Keratinocyte (primary cell): ENCODE results near the gene BOD1. TPM values are rescaled to one million over a fixed set of nuclear protein-coding genes. Genes with fewer than 3 reads are reported as not detected.

Source experiments
- DNase-seq: peaks from one replicate; pipeline ENCODE4 v3.0.0-alpha.2; 2011; ENCODE audit warnings: low read depth, missing footprints, low spot score
- FAIRE-seq: peaks from 2 replicates; lab custom pipeline; 2011; peaks lifted over from hg19 to GRCh38; lab: Jason Lieb, UNC
- H2AFZ ChIP-seq: 2 replicates; pipeline ENCODE4 v1.6.0; 2012; ENCODE audit warnings: low read length, control low read depth, inconsistent platforms; ENCODE audit not compliant: control insufficient read depth
- H3K27ac ChIP-seq: 2 replicates; pipeline ENCODE4 v1.5.1; 2011; ENCODE audit warnings: low read length; ENCODE audit not compliant: control insufficient read depth, insufficient read depth
- H3K27me3 ChIP-seq: 3 replicates; pipeline ENCODE4 v1.6.0; 2011; ENCODE audit warnings: low read length; ENCODE audit not compliant: control insufficient read depth, insufficient read depth; ENCODE audit errors: extremely low read depth
- H3K36me3 ChIP-seq, 2 experiments: 2 replicates in 1 of 2; 3 replicates in 1 of 2; pipeline ENCODE4 v1.5.1; 2011; ENCODE audit warnings: low read length in 2 of 2, mild to moderate bottlenecking in 1 of 2; ENCODE audit not compliant: control insufficient read depth in 2 of 2, insufficient read depth in 2 of 2; ENCODE audit errors: extremely low read depth in 1 of 2
- H3K4me1 ChIP-seq: 3 replicates; pipeline ENCODE4 v1.5.1; 2011; ENCODE audit warnings: low read length; ENCODE audit not compliant: control insufficient read depth, insufficient read depth; ENCODE audit errors: extremely low read depth
- H3K4me2 ChIP-seq: 3 replicates; pipeline ENCODE4 v1.6.0; 2011; ENCODE audit warnings: low read depth, low read length; ENCODE audit not compliant: control insufficient read depth, insufficient read depth; ENCODE audit errors: extremely low read depth
- H3K4me3 ChIP-seq, 3 experiments: fragments of 200-600 bp in 1 of 3; sonication (generic) in 1 of 3; 2 replicates in 2 of 3; 3 replicates in 1 of 3; pipeline ENCODE4 v1.5.1; 2011 to 2016; ENCODE audit warnings: low read length in 3 of 3, mild to moderate bottlenecking in 3 of 3, control low read depth in 2 of 3, inconsistent platforms in 1 of 3, low read depth in 1 of 3, mixed read lengths in 1 of 3, mixed run types in 1 of 3, moderate library complexity in 1 of 3; ENCODE audit not compliant: control insufficient read depth in 2 of 3, insufficient read depth in 2 of 3; ENCODE audit errors: extremely low read depth in 1 of 3
- H3K79me2 ChIP-seq: 2 replicates; pipeline ENCODE4 v1.6.0; 2012; ENCODE audit warnings: low read length; ENCODE audit not compliant: control insufficient read depth, insufficient read depth
- H3K9ac ChIP-seq: 3 replicates; pipeline ENCODE4 v1.6.0; 2011; ENCODE audit warnings: low read length; ENCODE audit not compliant: control insufficient read depth, insufficient read depth; ENCODE audit errors: extremely low read depth
- H3K9me1 ChIP-seq: 3 replicates; pipeline ENCODE4 v1.6.0; 2011; ENCODE audit warnings: low read length; ENCODE audit not compliant: control insufficient read depth, insufficient read depth; ENCODE audit errors: extremely low read depth
- H3K9me3 ChIP-seq: 2 replicates; pipeline ENCODE4 v1.5.1; 2012; ENCODE audit warnings: low read depth, low read length; ENCODE audit not compliant: control insufficient read depth
- H4K20me1 ChIP-seq: 3 replicates; pipeline ENCODE4 v1.6.0; 2011; ENCODE audit warnings: low read length; ENCODE audit not compliant: control insufficient read depth, insufficient read depth; ENCODE audit errors: extremely low read depth
- CTCF ChIP-seq, 3 experiments: IDR thresholded peaks in 1 of 3; conservative IDR thresholded peaks in 1 of 3; optimal IDR thresholded peaks in 1 of 3; 2 replicates in 2 of 3; 3 replicates in 1 of 3; pipeline versions ENCODE3 to v1.5.1; 2011; ENCODE audit warnings: low read length in 3 of 3, mild to moderate bottlenecking in 3 of 3, moderate library complexity in 2 of 3, control low read depth in 1 of 3, inconsistent platforms in 1 of 3; ENCODE audit not compliant: insufficient read depth in 2 of 3; ENCODE audit errors: extremely low read depth in 1 of 3
- EZH2 ChIP-seq: IDR thresholded peaks from one replicate; pipeline ENCODE4 v1.6.1; 2012; ENCODE audit warnings: inconsistent platforms, mild to moderate bottlenecking, low read length, moderate library complexity
- dilution Hi-C: fragments of 300-500 bp; cut with MboI; formaldehyde crosslinking; loops from one replicate; pipeline ENCODE4 v1.7.0; 2020; ENCODE audit warnings: low sequenced_read_pairs; ENCODE audit not compliant: extremely low pct_ligation_motif_present
- polyA plus RNA-seq, 5 experiments: library from polyadenylated mRNA; depleted of rRNA in 3 of 5; stranded (reverse) in 3 of 5; stranded (forward) in 1 of 5; unstranded in 1 of 5; fragments of >200 nt; gene quantifications; 1 replicate in 1 of 5; 2 replicates in 3 of 5; 3 replicates in 1 of 5; pipeline versions ENCODE4 v1.2.1 to v1.2.3, GENCODE V29; 2011 to 2012; ENCODE audit warnings: missing spikeins in 2 of 5, low read depth in 1 of 5, low replicate concordance in 1 of 5

Gene BOD1
- polyA plus RNA-seq, 1 donor (not counting 4 experiments of a cell fraction or from before 2014, with no cell fraction given), result 46.8 TPM

DNA sequence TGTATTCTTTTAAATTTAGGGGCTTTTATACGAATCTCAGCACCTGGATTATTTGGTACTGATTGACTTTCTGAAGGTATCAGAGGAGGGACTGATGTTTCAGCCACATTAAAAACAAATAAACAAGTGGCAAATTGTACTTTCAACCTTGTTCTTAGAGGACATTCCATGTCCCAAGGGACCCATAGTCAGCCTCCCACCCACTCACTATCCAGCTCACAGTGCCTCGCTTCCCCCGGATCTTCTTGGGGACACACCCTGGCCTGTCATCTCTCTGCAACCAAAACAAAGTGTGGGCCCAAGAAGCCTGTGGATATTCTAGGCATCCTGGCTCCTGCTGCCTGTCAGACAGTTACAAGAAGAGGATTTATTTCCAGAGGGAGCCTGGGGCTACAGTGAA, 8.8 kb upstream of the BOD1 start:
- no peaks in the 10 kb centered on the region for H4K20me1 ChIP-seq
- no peak overlapping the region for H3K9ac ChIP-seq
- TF ChIP-seq EZH2 (no peak), CTCF (optimal IDR thresholded peaks at IDR 0.05 in 1 of 3, IDR thresholded peaks at IDR 0.05 in 1 of 3, conservative IDR thresholded peaks at IDR 0.05 in 1 of 3; ENCODE audit: extremely low read depth in 1 of 3, insufficient read depth in 2 of 3, low read length in 3 of 3) (no peak)
- H3K4me2 ChIP-seq, result no peak overlapping the region
- no peaks in the 10 kb centered on the region for H3K9me1 ChIP-seq
- H3K4me3 ChIP-seq, result no peak overlapping the region
- no peaks in the 10 kb centered on the region for H3K27me3 ChIP-seq
- H3K4me1 ChIP-seq, result peaks cover 11% of the 10 kb centered on the region
- no peaks in the 10 kb centered on the region for H3K79me2 ChIP-seq
- dilution Hi-C loops, result no loop called here
- DNase-seq, result no peak
- no peak overlapping the region for H2AFZ ChIP-seq
- FAIRE-seq, result no peak
- no peaks in the 10 kb centered on the region for H3K36me3 ChIP-seq
- H3K9me3 ChIP-seq, result no peaks in the 10 kb centered on the region
- H3K27ac ChIP-seq, result no peak overlapping the region

DNA sequence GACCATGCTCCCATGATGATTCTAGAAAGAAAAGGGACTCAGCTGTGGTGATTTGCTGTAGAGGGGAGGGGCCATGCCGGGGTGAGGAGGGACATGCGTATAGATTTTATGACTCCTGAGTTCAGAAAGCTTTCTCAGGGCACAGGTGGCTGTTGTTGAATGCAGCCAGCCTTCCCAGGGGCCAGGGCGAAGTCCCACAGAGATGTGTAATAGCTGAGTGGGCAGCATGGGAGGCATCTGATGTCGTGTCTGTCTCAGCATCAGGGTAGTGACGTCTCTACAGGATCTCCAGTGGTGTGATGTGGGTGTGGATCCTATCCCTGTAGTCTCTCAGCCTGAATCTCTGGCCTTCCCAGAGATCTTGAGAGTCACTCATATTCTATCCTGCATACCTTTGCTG, 7.8 kb upstream of the BOD1 start:
- TF ChIP-seq CTCF (optimal IDR thresholded peaks at IDR 0.05 in 1 of 3, IDR thresholded peaks at IDR 0.05 in 1 of 3, conservative IDR thresholded peaks at IDR 0.05 in 1 of 3; ENCODE audit: extremely low read depth in 1 of 3, insufficient read depth in 2 of 3, low read length in 3 of 3) (no peak), EZH2 (no peak)
- H3K27ac ChIP-seq, result no peak overlapping the region
- no peak for FAIRE-seq
- H3K27me3 ChIP-seq, result no peaks in the 10 kb centered on the region
- no peaks in the 10 kb centered on the region for H3K9me1 ChIP-seq
- dilution Hi-C loops, result no loop called here
- no peak overlapping the region for H2AFZ ChIP-seq
- DNase-seq, result no peak
- H4K20me1 ChIP-seq, result no peaks in the 10 kb centered on the region
- no peaks in the 10 kb centered on the region for H3K79me2 ChIP-seq
- no peak overlapping the region for H3K4me2 ChIP-seq
- no peak overlapping the region for H3K9ac ChIP-seq
- H3K4me3 ChIP-seq, result no peak overlapping the region
- H3K9me3 ChIP-seq, result no peaks in the 10 kb centered on the region
- peaks cover 11% of the 10 kb centered on the region for H3K4me1 ChIP-seq
- no peaks in the 10 kb centered on the region for H3K36me3 ChIP-seq
